ENCODE data around the gene BRME1.
A peak's percentile ranks its signal among the peaks of the same experiment; 100 is the strongest.
"Not testable (repeated sequence)": the region's sequence is repeated elsewhere in the genome, so short reads cannot be mapped to it uniquely, and the experiment has no call there.

The BRME1 gene

DNA sequence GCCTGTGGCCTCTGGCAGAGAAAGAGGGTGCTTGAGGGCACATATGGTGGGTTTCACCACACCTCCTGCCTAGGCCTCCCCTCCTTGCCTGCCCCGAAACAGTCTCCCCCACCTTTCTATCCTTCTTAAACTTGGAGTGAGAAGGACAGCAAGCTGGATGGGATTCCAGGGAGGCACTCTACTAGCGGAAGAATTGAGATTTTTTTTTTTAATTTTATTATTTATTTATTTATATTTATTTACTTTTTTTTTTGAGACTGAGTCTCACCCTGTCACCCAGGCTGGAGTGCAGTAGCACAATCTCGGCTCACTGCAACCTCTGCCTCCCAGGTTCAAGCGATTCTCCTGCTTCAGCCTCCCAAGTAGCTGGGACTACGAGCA lies 54.2 kb downstream of the BRME1 start:
- H3K4me3 ChIP-seq (ENCODE audit: low read length in 2 of 2), result peak overlapping the region; percentile 15 to 22
- peak overlapping the region; percentile 75 to 79 for H3K9ac ChIP-seq (ENCODE audit: low read length in 2 of 2)
- peaks cover 48% of the 10 kb centered on the region for H3K4me1 ChIP-seq (ENCODE audit: control insufficient read depth, insufficient read depth, low read length)
- not testable (repeated sequence) for H3K36me3 ChIP-seq (ENCODE audit: control insufficient read depth in 2 of 2, insufficient read depth in 2 of 2, low read length in 2 of 2); H3K9me3 ChIP-seq (ENCODE audit: control insufficient read depth in 2 of 2, low read length in 2 of 2); H3K27me3 ChIP-seq (ENCODE audit: control insufficient read depth in 1 of 2, insufficient read depth in 2 of 2, low read length in 2 of 2)
- peak overlapping the region; percentile 99 for H3K27ac ChIP-seq (ENCODE audit: low read length)

- Histone ChIP-seq H3K4me1 (ENCODE audit: control insufficient read depth, insufficient read depth, low read length) (peaks cover 54% of the 10 kb centered on the region), H3K27ac (ENCODE audit: low read length) (peak overlapping the region; percentile 99), H3K27me3 (ENCODE audit: control insufficient read depth in 1 of 2, insufficient read depth in 2 of 2, low read length in 2 of 2) (no peaks in the 10 kb centered on the region), H3K9ac (ENCODE audit: low read length in 2 of 2) (peak overlapping the region; percentile 79 to 90), H3K9me3 (ENCODE audit: control insufficient read depth in 2 of 2, low read length in 2 of 2) (no peaks in the 10 kb centered on the region), H3K36me3 (ENCODE audit: control insufficient read depth in 2 of 2, insufficient read depth in 2 of 2, low read length in 2 of 2) (no peaks in the 10 kb centered on the region), H3K4me3 (ENCODE audit: low read length in 2 of 2) (peak overlapping the region; percentile 64 to 69)
Observed at GRCh38 chr19:13850910-13851733, 54.8 kb downstream of the BRME1 start.

GRCh38 chr19:13849991-13850909 lies 55.7 kb downstream of the BRME1 start:
- Histone ChIP-seq H3K9ac (ENCODE audit: low read length in 2 of 2) (peak overlapping the region; percentile 79 to 90), H3K4me1 (ENCODE audit: control insufficient read depth, insufficient read depth, low read length) (peaks cover 57% of the 10 kb centered on the region), H3K27me3 (ENCODE audit: control insufficient read depth in 1 of 2, insufficient read depth in 2 of 2, low read length in 2 of 2) (no peaks in the 10 kb centered on the region)

DNA sequence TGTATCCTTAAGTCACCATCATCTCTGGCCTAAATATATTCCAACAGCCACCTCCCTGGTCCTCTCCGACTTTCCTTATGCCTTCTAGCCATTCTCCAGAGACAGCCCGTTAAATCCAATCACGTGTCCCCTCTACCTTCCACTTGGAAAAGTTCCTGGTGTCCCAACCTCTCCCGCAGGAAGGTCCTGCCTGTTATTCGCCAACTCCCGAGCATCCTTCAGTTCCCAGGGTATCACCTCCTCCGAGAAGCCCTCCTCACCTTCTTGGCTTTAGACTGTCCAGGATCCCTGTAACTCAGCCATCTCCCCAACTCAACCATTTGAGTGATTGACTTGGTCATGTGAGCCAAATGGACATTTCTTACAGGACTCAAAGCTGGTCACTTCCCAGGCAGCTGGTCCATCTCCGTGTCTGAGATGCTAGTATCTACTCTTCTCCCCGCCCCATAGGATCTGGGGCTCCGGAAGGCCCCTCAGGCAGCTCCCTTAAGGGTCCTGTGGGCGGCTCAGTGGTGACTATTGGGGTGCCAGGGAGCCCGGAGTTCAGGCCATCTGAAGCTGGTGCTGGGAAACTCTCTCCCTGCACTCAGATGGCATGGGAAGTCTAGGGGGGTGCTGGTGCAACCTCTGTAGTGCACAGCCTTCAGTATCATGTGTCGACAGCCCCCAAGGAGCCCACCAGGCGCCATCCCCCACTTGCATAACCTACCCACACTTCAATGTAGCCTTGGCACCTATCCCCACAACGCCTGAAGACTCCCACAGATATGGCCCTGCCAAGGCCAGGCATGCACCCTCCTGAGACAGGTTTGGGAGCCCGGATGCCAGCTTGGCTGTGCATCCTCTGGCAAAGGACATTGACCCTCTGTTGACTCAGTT lies 56.9 kb downstream of the BRME1 start:
- Histone ChIP-seq H3K36me3 (ENCODE audit: control insufficient read depth in 2 of 2, insufficient read depth in 2 of 2, low read length in 2 of 2) (no peaks in the 10 kb centered on the region), H3K27ac (ENCODE audit: low read length) (peak overlapping the region; percentile 100), H3K9me3 (ENCODE audit: control insufficient read depth in 2 of 2, low read length in 2 of 2) (no peaks in the 10 kb centered on the region), H3K9ac (ENCODE audit: low read length in 2 of 2) (no peak overlapping the region), H3K27me3 (ENCODE audit: control insufficient read depth in 1 of 2, insufficient read depth in 2 of 2, low read length in 2 of 2) (no peaks in the 10 kb centered on the region), H3K4me1 (ENCODE audit: control insufficient read depth, insufficient read depth, low read length) (peaks cover 65% of the 10 kb centered on the region), H3K4me3 (ENCODE audit: low read length in 2 of 2) (no peak overlapping the region)

More at GRCh38 chr19:13849991-13850909, 55.7 kb downstream of the BRME1 start:
- H3K4me3 ChIP-seq (ENCODE audit: low read length in 2 of 2), result peak overlapping the region; percentile 64 to 69
- H3K9me3 ChIP-seq (ENCODE audit: control insufficient read depth in 2 of 2, low read length in 2 of 2), result no peaks in the 10 kb centered on the region
- no peaks in the 10 kb centered on the region for H3K36me3 ChIP-seq (ENCODE audit: control insufficient read depth in 2 of 2, insufficient read depth in 2 of 2, low read length in 2 of 2)
- peak overlapping the region; percentile 99 for H3K27ac ChIP-seq (ENCODE audit: low read length)

DNA sequence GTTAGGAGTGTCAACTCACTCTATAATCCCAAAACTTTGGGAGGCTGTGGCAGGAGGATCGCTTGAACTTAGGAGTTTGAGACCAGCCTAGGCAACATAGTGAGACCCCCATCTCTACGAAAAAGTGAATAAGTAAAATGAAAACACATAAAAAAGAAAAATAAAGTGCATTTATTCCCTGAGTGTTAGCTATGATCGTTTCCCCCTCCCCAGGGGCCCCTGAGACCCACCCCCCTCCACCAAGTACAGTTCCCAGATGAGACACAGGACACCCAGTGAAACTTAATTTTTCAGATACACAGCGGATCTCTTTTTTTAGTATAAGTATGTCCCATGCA lies 57.6 kb downstream of the BRME1 start:
- H3K27ac ChIP-seq (ENCODE audit: low read length), result peak overlapping the region; percentile 100
- no peaks in the 10 kb centered on the region for H3K27me3 ChIP-seq (ENCODE audit: control insufficient read depth in 1 of 2, insufficient read depth in 2 of 2, low read length in 2 of 2)
- peaks cover 72% of the 10 kb centered on the region for H3K4me1 ChIP-seq (ENCODE audit: control insufficient read depth, insufficient read depth, low read length)
- no peak overlapping the region for H3K4me3 ChIP-seq (ENCODE audit: low read length in 2 of 2)
- H3K36me3 ChIP-seq (ENCODE audit: control insufficient read depth in 2 of 2, insufficient read depth in 2 of 2, low read length in 2 of 2), result no peaks in the 10 kb centered on the region
- peak overlapping the region; percentile 64 to 97 for H3K9ac ChIP-seq (ENCODE audit: low read length in 2 of 2)
- H3K9me3 ChIP-seq (ENCODE audit: control insufficient read depth in 2 of 2, low read length in 2 of 2), result no peaks in the 10 kb centered on the region

GRCh38 chr19:13847407-13848339 lies 58.2 kb downstream of the BRME1 start:
- Histone ChIP-seq H3K36me3 (ENCODE audit: control insufficient read depth in 2 of 2, insufficient read depth in 2 of 2, low read length in 2 of 2) (no peaks in the 10 kb centered on the region), H3K9ac (ENCODE audit: low read length in 2 of 2) (peak overlapping the region; percentile 91 to 97), H3K4me1 (ENCODE audit: control insufficient read depth, insufficient read depth, low read length) (peaks cover 77% of the 10 kb centered on the region), H3K27ac (ENCODE audit: low read length) (peak overlapping the region; percentile 100), H3K27me3 (ENCODE audit: control insufficient read depth in 1 of 2, insufficient read depth in 2 of 2, low read length in 2 of 2) (no peaks in the 10 kb centered on the region), H3K4me3 (ENCODE audit: low read length in 2 of 2) (peak overlapping the region; percentile 53 to 72), H3K9me3 (ENCODE audit: control insufficient read depth in 2 of 2, low read length in 2 of 2) (no peaks in the 10 kb centered on the region)

DNA sequence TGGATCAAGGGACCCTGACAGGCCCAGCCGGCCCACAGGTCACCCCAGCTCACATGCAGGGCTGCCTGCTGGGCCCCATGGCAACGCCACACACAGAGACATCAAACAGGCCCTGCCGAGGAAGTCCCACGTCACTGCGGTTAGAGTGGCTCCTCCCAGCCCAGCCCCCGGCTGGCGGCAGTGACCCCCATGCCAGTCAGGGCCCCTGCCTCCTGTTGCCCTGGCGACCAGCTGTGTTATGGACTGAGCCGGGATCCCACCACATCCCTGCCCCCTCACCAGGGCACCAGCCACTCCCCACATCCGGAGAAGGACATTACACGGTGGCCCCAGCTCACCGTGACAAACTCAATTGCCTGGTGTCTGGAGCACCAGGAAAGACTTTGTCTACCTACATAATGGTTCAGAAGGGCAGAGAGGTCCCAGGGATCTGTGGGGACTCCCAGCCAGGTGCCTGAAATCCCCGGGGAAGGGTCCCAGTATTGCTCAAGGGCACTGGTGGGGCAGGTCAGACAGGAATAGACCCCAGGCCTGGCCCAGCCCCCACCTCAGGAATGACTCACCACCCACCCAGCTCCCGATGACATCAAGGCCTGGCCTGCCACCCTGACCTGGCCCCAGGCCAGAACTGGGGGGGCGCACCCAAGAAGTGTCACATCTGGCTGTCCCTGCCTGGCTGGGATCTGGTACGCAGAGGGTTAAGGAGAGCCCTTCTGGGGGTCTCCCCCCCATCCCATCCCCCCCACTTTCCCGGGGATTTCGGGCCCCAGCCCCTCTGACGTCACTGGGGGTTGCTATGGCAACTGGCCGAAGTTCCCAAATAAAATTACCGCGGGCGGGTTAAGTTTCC lies 59.1 kb downstream of the BRME1 start:
- Histone ChIP-seq H3K4me1 (ENCODE audit: control insufficient read depth, insufficient read depth, low read length) (peaks cover 73% of the 10 kb centered on the region), H3K9ac (ENCODE audit: low read length in 2 of 2) (peak overlapping the region; percentile 91 to 97), H3K4me3 (ENCODE audit: low read length in 2 of 2) (peak overlapping the region; percentile 53 to 72), H3K36me3 (ENCODE audit: control insufficient read depth in 2 of 2, insufficient read depth in 2 of 2, low read length in 2 of 2) (no peaks in the 10 kb centered on the region), H3K9me3 (ENCODE audit: control insufficient read depth in 2 of 2, low read length in 2 of 2) (no peaks in the 10 kb centered on the region), H3K27ac (ENCODE audit: low read length) (peak overlapping the region; percentile 100), H3K27me3 (ENCODE audit: control insufficient read depth in 1 of 2, insufficient read depth in 2 of 2, low read length in 2 of 2) (no peaks in the 10 kb centered on the region)

DNA sequence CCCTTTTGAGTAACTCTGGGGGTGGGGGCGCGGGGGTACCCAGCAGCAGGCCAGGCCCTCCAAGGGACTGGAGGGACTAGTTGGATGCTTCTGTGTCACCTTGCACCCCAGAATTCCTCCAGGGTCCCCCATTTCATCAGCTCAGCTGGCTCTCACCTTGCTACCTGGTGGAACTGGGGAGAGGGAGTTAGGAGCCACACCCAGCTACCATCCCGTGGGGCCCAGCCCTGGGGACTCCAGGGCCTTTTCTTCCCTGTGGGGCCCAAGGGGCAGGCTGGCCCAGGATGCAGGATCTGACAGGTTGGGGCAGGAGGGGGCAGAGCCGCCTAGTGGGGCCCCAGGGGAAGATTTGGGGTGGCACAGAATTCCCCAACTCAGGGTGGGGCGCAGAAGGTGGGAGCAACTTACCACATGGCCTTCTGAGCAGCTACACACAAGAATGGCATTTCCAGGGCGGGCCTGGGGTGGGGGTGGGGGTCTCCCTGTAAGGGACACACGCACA lies 61.7 kb downstream of the BRME1 start:
- H3K4me3 ChIP-seq (ENCODE audit: low read length in 2 of 2), result no peak overlapping the region
- no peaks in the 10 kb centered on the region for H3K27me3 ChIP-seq (ENCODE audit: control insufficient read depth in 1 of 2, insufficient read depth in 2 of 2, low read length in 2 of 2)
- no peaks in the 10 kb centered on the region for H3K36me3 ChIP-seq (ENCODE audit: control insufficient read depth in 2 of 2, insufficient read depth in 2 of 2, low read length in 2 of 2)
- H3K9ac ChIP-seq (ENCODE audit: low read length in 2 of 2), result peak overlapping the region; percentile 42 to 98
- peaks cover 75% of the 10 kb centered on the region for H3K4me1 ChIP-seq (ENCODE audit: control insufficient read depth, insufficient read depth, low read length)
- peak overlapping the region; percentile 100 for H3K27ac ChIP-seq (ENCODE audit: low read length)
- no peaks in the 10 kb centered on the region for H3K9me3 ChIP-seq (ENCODE audit: control insufficient read depth in 2 of 2, low read length in 2 of 2)
